ENCODE data around the gene LRCH4. TPM values are rescaled to one million over a fixed set of nuclear protein-coding genes. Genes with fewer than 3 reads are reported as not detected.

LRCH4 gene
- total and polyA plus RNA-seq, 2 of the 13 experiments (the other 11 are each of a cell fraction or from before 2014, with no cell fraction given), result 7.0 to 9.3 TPM

GRCh38 chr7:100568176-100568895, 17.6 kb downstream of the LRCH4 start (continued):
- TF ChIP-seq RERE (CRISPR knock-in tag; IDR thresholded peaks at IDR 0.05; ENCODE audit: low read depth) (peak; percentile 82), JDP2 (CRISPR knock-in tag; IDR thresholded peaks at IDR 0.05; ENCODE audit: borderline replicate concordance) (peak; percentile 44; the same call in 1 of the 2 replicates), ZNF136 (CRISPR knock-in tag; IDR thresholded peaks at IDR 0.05; ENCODE audit: low read depth) (peak; percentile 79; the same call in 1 of the 2 replicates), EEA1 (CRISPR knock-in tag; IDR thresholded peaks at IDR 0.05; ENCODE audit: borderline replicate concordance) (peak; percentile 92), CBX2 (IDR thresholded peaks at IDR 0.05; ENCODE audit: low read depth, low read length) (no peak), CBX2 (CRISPR knock-in tag; IDR thresholded peaks at IDR 0.05; ENCODE audit: low read depth) (no peak), CERS6 (CRISPR knock-in tag; IDR thresholded peaks at IDR 0.05) (no peak), TBL1XR1 (IDR thresholded peaks at IDR 0.05; ENCODE audit: borderline replicate concordance, low read length, partially characterized antibody) (no peak), ZNF788 (CRISPR knock-in tag; IDR thresholded peaks at IDR 0.05; ENCODE audit: borderline replicate concordance) (peak; percentile 95), ZNF562 (CRISPR knock-in tag; IDR thresholded peaks at IDR 0.05; ENCODE audit: borderline replicate concordance) (peak; percentile 56; the same call in 1 of the 2 replicates), RBM39 (IDR thresholded peaks at IDR 0.05; ENCODE audit: low read depth, low read length, poor library complexity, severe bottlenecking) (no peak), SNAPC5 (CRISPR knock-in tag; IDR thresholded peaks at IDR 0.05; ENCODE audit: borderline replicate concordance) (peak; percentile 96; the same call in 1 of the 2 replicates), ZNF17 (CRISPR knock-in tag; IDR thresholded peaks at IDR 0.05) (peak; percentile 15; the same call in 1 of the 2 replicates), ZNF644 (CRISPR knock-in tag; IDR thresholded peaks at IDR 0.05; ENCODE audit: low read depth) (peak; percentile 100)
- TF ChIP-seq, protein P1, sequence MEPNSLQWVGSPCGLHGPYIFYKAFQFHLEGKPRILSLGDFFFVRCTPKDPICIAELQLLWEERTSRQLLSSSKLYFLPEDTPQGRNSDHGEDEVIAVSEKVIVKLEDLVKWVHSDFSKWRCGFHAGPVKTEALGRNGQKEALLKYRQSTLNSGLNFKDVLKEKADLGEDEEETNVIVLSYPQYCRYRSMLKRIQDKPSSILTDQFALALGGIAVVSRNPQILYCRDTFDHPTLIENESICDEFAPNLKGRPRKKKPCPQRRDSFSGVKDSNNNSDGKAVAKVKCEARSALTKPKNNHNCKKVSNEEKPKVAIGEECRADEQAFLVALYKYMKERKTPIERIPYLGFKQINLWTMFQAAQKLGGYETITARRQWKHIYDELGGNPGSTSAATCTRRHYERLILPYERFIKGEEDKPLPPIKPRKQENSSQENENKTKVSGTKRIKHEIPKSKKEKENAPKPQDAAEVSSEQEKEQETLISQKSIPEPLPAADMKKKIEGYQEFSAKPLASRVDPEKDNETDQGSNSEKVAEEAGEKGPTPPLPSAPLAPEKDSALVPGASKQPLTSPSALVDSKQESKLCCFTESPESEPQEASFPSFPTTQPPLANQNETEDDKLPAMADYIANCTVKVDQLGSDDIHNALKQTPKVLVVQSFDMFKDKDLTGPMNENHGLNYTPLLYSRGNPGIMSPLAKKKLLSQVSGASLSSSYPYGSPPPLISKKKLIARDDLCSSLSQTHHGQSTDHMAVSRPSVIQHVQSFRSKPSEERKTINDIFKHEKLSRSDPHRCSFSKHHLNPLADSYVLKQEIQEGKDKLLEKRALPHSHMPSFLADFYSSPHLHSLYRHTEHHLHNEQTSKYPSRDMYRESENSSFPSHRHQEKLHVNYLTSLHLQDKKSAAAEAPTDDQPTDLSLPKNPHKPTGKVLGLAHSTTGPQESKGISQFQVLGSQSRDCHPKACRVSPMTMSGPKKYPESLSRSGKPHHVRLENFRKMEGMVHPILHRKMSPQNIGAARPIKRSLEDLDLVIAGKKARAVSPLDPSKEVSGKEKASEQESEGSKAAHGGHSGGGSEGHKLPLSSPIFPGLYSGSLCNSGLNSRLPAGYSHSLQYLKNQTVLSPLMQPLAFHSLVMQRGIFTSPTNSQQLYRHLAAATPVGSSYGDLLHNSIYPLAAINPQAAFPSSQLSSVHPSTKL (CRISPR knock-in tag; IDR thresholded peaks at IDR 0.05), result peak; percentile 79
- TF ChIP-seq, protein P2, sequence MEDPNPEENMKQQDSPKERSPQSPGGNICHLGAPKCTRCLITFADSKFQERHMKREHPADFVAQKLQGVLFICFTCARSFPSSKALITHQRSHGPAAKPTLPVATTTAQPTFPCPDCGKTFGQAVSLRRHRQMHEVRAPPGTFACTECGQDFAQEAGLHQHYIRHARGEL (CRISPR knock-in tag; IDR thresholded peaks at IDR 0.05), result peak; percentile 69; the same call in 1 of the 2 replicates

Data from HepG2 (cell line).